MM.1S (cell line): ENCODE measurements around the gene SHISA5.

ENCODE experiments used
- DNase-seq: peaks from one replicate; pipeline ENCODE4 v3.0.0-alpha.2; 2015
- H2AFZ ChIP-seq: fragments of 300-600 bp; sonication (generic); 2 replicates; pipeline ENCODE4 v1.6.0; 2016; ENCODE audit warnings: antibody characterized with exemption, low read length
- H3F3A ChIP-seq: fragments of 300-600 bp; sonication (generic); 2 replicates; pipeline ENCODE4 v1.6.1; 2016; ENCODE audit warnings: mild to moderate bottlenecking, antibody characterized with exemption, low read length, moderate library complexity, mixed read lengths; ENCODE audit not compliant: insufficient read depth
- H3K27ac ChIP-seq: fragments of 300-600 bp; sonication (generic); 2 replicates; pipeline ENCODE4 v1.5.1; 2016; ENCODE audit warnings: mild to moderate bottlenecking, low read length
- H3K27me3 ChIP-seq: fragments of 300-600 bp; sonication (generic); replicated peaks from 2 replicates; pipeline ENCODE4 v1.6.0; 2016; ENCODE audit warnings: low read length; ENCODE audit not compliant: insufficient read depth
- H3K36me3 ChIP-seq: fragments of 300-600 bp; sonication (generic); replicated peaks from 2 replicates; pipeline ENCODE4 v1.6.1; 2016; ENCODE audit warnings: mild to moderate bottlenecking, low read length, mixed read lengths; ENCODE audit not compliant: insufficient read depth
- H3K4me1 ChIP-seq: fragments of 300-600 bp; sonication (generic); 2 replicates; pipeline ENCODE4 v1.6.1; 2016; ENCODE audit warnings: low read length, mixed read lengths
- H3K4me2 ChIP-seq: fragments of 300-600 bp; sonication (generic); 2 replicates; pipeline ENCODE4 v1.6.0; 2016; ENCODE audit warnings: low read depth, low read length
- H3K4me3 ChIP-seq: fragments of 300-600 bp; sonication (generic); 2 replicates; pipeline ENCODE4 v1.5.1; 2016; ENCODE audit warnings: low read length, mixed read lengths
- H3K79me2 ChIP-seq: fragments of 300-600 bp; sonication (generic); 2 replicates; pipeline ENCODE4 v1.6.1; 2016; ENCODE audit warnings: mixed run types, low read length, mixed read lengths
- H3K9ac ChIP-seq: fragments of 300-600 bp; sonication (generic); 2 replicates; pipeline ENCODE4 v1.6.1; 2016; ENCODE audit warnings: low read length, mixed read lengths
- H3K9me2 ChIP-seq: fragments of 300-600 bp; sonication (generic); replicated peaks from 2 replicates; pipeline ENCODE4 v1.6.1; 2016; ENCODE audit warnings: mild to moderate bottlenecking, low read length, mixed read lengths; ENCODE audit not compliant: insufficient read depth
- H3K9me3 ChIP-seq: fragments of 300-600 bp; sonication (generic); replicated peaks from 2 replicates; pipeline ENCODE4 v1.6.1; 2016; ENCODE audit warnings: mild to moderate bottlenecking, low read length, mixed read lengths; ENCODE audit not compliant: insufficient read depth
- H4K20me1 ChIP-seq: fragments of 300-600 bp; sonication (generic); 2 replicates; pipeline ENCODE4 v1.6.1; 2016; ENCODE audit warnings: mild to moderate bottlenecking, low read length, moderate library complexity, mixed read lengths; ENCODE audit not compliant: insufficient read depth
- EZH2 ChIP-seq: fragments of 300-600 bp; sonication (generic); optimal IDR thresholded peaks from 2 replicates; pipeline ENCODE3; 2017; ENCODE audit warnings: low read depth, mild to moderate bottlenecking, antibody characterized with exemption, low read length, mixed read lengths
- EZH2phosphoT487 ChIP-seq: fragments of 300-600 bp; sonication (generic); IDR thresholded peaks from 2 replicates; pipeline ENCODE4 v1.6.1; 2018; ENCODE audit warnings: antibody characterized with exemption, low read length
- TF ChIP-seq, protein P1 (sequence below): fragments of 300-600 bp; sonication (generic); IDR thresholded peaks from 2 replicates; pipeline ENCODE4 v1.5.1; 2016; ENCODE audit warnings: antibody characterized with exemption, low read length, mixed read lengths

The SHISA5 gene

DNA sequence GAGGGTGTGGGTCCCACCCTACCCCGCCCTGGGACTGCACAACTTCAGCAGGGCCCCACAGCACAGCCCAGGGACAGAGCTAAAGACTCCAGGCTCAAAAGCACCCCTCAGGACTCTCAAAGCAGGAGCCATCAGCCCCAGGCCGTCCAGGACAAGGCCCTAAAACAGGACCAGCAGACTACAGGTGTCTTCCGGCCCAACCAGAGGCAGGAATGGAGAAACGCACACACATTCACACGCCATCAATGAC, 31.4 kb downstream of the SHISA5 start:
- Histone ChIP-seq H3K36me3 (no peaks in the 10 kb centered on the region), H3K27me3 (no peaks in the 10 kb centered on the region), H3F3A (0 out of 2 replicates have a peak, but pooled peaks cover 7% of the 10 kb centered on the region), H2AFZ (peak overlapping the region; percentile 3; the same call in 1 of the 2 replicates), H4K20me1 (no peaks in the 10 kb centered on the region), H3K9me2 (no peaks in the 10 kb centered on the region), H3K4me2 (peak overlapping the region; percentile 32), H3K9me3 (no peaks in the 10 kb centered on the region), H3K79me2 (peaks cover 47% of the 10 kb centered on the region), H3K27ac (peak overlapping the region; percentile 89), H3K4me1 (peaks cover 13% of the 10 kb centered on the region), H3K4me3 (peak overlapping the region; percentile 60), H3K9ac (peak overlapping the region; percentile 80)
- TF ChIP-seq EZH2phosphoT487 (no peak), EZH2 (no peak)
- TF ChIP-seq, protein P1, sequence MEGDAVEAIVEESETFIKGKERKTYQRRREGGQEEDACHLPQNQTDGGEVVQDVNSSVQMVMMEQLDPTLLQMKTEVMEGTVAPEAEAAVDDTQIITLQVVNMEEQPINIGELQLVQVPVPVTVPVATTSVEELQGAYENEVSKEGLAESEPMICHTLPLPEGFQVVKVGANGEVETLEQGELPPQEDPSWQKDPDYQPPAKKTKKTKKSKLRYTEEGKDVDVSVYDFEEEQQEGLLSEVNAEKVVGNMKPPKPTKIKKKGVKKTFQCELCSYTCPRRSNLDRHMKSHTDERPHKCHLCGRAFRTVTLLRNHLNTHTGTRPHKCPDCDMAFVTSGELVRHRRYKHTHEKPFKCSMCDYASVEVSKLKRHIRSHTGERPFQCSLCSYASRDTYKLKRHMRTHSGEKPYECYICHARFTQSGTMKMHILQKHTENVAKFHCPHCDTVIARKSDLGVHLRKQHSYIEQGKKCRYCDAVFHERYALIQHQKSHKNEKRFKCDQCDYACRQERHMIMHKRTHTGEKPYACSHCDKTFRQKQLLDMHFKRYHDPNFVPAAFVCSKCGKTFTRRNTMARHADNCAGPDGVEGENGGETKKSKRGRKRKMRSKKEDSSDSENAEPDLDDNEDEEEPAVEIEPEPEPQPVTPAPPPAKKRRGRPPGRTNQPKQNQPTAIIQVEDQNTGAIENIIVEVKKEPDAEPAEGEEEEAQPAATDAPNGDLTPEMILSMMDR = no peak
- no peak for DNase-seq

DNA sequence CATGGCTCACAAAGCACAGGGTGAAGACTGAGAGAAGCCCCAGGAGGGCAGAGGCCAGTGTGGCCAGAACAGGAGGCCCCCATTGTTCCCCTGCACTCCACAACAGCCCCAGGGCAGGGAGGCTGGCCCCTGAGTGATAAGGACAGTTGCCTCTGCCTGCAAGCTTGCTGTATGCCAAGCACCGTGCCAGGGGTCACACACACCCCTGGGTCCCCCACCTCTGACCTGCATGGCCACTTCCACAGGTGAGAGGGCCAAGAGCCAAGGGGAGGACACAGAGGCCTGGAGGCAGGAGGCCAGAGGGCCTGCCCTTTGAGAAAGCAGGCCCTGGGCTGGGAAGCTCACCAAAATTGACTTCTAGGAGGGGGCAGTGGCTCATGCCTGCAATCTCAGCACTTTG, 33.7 kb downstream of the SHISA5 start:
- H3K79me2 ChIP-seq = peaks cover 63% of the 10 kb centered on the region
- H3K4me1 ChIP-seq = peaks cover 27% of the 10 kb centered on the region
- H3F3A ChIP-seq = peaks cover 7% of the 10 kb centered on the region; the same call in 1 of the 2 replicates
- no peaks in the 10 kb centered on the region for H3K9me3 ChIP-seq
- H3K27me3 ChIP-seq = no peaks in the 10 kb centered on the region
- no peaks in the 10 kb centered on the region for H3K9me2 ChIP-seq
- no peaks in the 10 kb centered on the region for H4K20me1 ChIP-seq
- TF ChIP-seq, protein P1 = no peak
- TF ChIP-seq EZH2phosphoT487 (no peak), EZH2 (no peak)
- no peak overlapping the region for H3K27ac ChIP-seq
- DNase-seq = no peak
- no peak overlapping the region for H3K4me3 ChIP-seq
- H3K4me2 ChIP-seq = no peak overlapping the region
- no peaks in the 10 kb centered on the region for H3K36me3 ChIP-seq
- H3K9ac ChIP-seq = no peak overlapping the region
- H2AFZ ChIP-seq = no peak overlapping the region

DNA sequence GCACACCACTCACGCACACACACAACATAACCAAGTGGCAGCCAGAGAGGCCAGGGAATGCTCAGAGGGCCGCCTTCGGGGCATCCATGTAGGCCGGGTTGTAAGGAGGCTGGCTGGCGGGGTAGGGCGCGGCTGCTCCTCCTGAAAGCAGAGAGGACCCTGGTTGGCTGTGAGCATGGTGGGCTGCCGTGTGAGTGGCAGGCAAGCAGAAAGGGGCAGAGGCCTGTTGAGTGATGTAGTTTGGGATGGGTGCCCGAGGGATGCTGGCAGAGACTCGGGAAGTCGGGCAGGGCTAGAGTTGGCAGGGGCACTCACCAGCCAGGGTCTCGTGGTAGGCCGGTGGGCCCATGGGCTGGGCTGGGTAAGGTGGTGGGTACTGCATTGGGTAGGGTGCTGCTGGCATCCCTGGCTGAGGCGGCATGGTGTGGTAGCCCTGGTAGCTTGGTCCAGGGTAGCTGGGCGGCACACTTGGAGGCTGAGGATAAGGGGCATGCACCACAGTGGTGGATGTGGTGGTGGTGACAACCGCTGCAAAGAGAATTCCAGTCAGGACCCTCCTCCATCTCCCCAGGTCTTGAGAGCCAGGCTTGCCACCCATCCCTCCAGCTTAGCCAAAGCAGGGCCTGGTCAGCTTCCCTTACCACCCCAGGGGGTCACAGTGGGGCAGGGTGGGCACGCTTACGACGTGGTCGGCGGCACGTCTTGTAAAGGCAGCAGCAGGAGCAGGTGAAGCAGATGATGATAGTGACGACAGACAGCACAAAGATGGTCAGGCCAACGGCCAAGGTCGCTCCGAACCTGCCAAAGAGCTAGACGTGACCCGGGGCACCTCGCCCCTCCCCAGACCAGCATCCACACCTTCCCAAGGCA, 34.7 kb downstream of the SHISA5 start:
- H3K4me3 ChIP-seq = no peak overlapping the region
- no peaks in the 10 kb centered on the region for H3K9me3 ChIP-seq
- H3K9me2 ChIP-seq = no peaks in the 10 kb centered on the region
- H3K79me2 ChIP-seq = peaks cover 63% of the 10 kb centered on the region
- no peak overlapping the region for H3K4me2 ChIP-seq
- H3K36me3 ChIP-seq = no peaks in the 10 kb centered on the region
- H3K27me3 ChIP-seq = no peaks in the 10 kb centered on the region
- H3K27ac ChIP-seq = no peak overlapping the region
- DNase-seq = no peak
- H3K9ac ChIP-seq = no peak overlapping the region
- peaks cover 28% of the 10 kb centered on the region for H3K4me1 ChIP-seq
- no peaks in the 10 kb centered on the region for H4K20me1 ChIP-seq
- H3F3A ChIP-seq = peaks cover 7% of the 10 kb centered on the region; the same call in 1 of the 2 replicates
- no peak overlapping the region for H2AFZ ChIP-seq
- no peak for TF ChIP-seq EZH2
- TF ChIP-seq, protein P1 = no peak
- no peak for TF ChIP-seq EZH2phosphoT487
